A673 (cell line): ENCODE results near the gene COMP. TPM values are rescaled to one million over a fixed set of nuclear protein-coding genes. Genes with fewer than 3 reads are reported as not detected.

Source experiments
- BruUV-seq: library from RNA; stranded (reverse); fragments of 400-500 nt; replicated peaks from 2 replicates; lab custom pipeline; 2021; lab: Mats Ljungman, UMichigan
- CTCF ChIA-PET: fragments of 300-600 bp; sonication (Branson Sonifier 250); formaldehyde crosslinking; loops from one replicate; lab custom pipeline; 2022; ENCODE audit warnings: antibody characterized with exemption; lab: Charles Lee
- POLR2A ChIA-PET: fragments of 300-600 bp; sonication (Branson Sonifier 250); formaldehyde crosslinking; loops from one replicate; lab custom pipeline; 2022; ENCODE audit warnings: antibody characterized with exemption; ENCODE audit not compliant: low non-redundant PET; lab: Charles Lee
- DNase-seq: peaks from one replicate; pipeline ENCODE4 v3.0.0-alpha.2; 2015; ENCODE audit warnings: low spot score
- H3K27ac ChIP-seq: fragments of 200-600 bp; sonication (generic); 2 replicates; pipeline ENCODE4 v1.5.1; 2016; ENCODE audit warnings: mixed run types, low read depth, mild to moderate bottlenecking, mixed read lengths, antibody characterized with exemption, low read length; ENCODE audit not compliant: poor library complexity, severe bottlenecking
- H3K27me3 ChIP-seq: fragments of 200-600 bp; sonication (generic); replicated peaks from 2 replicates; pipeline ENCODE4 v1.6.1; 2017; ENCODE audit warnings: mixed run types, low read depth, mild to moderate bottlenecking, mixed read lengths, antibody characterized with exemption, low read length; ENCODE audit not compliant: insufficient read depth, poor library complexity
- H3K36me3 ChIP-seq: fragments of 200-600 bp; sonication (generic); 2 replicates; pipeline ENCODE4 v1.6.1; 2016; ENCODE audit warnings: mixed run types, mild to moderate bottlenecking, mixed read lengths, antibody characterized with exemption, low read length; ENCODE audit not compliant: insufficient read depth, poor library complexity, severe bottlenecking
- H3K4me1 ChIP-seq: fragments of 200-600 bp; sonication (generic); 2 replicates; pipeline ENCODE4 v1.6.1; 2017; ENCODE audit warnings: mixed run types, mild to moderate bottlenecking, mixed read lengths, antibody characterized with exemption, low read length; ENCODE audit not compliant: insufficient read depth, poor library complexity, severe bottlenecking
- H3K4me3 ChIP-seq: fragments of 200-600 bp; sonication (generic); 2 replicates; pipeline ENCODE4 v1.5.1; 2016; ENCODE audit warnings: low read depth, mixed run types, mild to moderate bottlenecking, mixed read lengths, low read length; ENCODE audit not compliant: poor library complexity, severe bottlenecking
- H3K9me3 ChIP-seq: fragments of 200-600 bp; sonication (generic); 2 replicates; pipeline ENCODE4 v1.6.1; 2016; ENCODE audit warnings: mixed run types, low read depth, mild to moderate bottlenecking, mixed read lengths, antibody characterized with exemption, low read length; ENCODE audit not compliant: poor library complexity, severe bottlenecking
- CTCF ChIP-seq: fragments of 300-800, 200-600 bp; sonication (generic); conservative IDR thresholded peaks from 2 replicates; pipeline ENCODE4 v1.5.1; 2017; ENCODE audit warnings: low read depth, mild to moderate bottlenecking, antibody characterized with exemption, low read length, moderate library complexity, mixed read lengths
- EZH2 ChIP-seq: fragments of 200-600 bp; sonication (generic); IDR thresholded peaks from 2 replicates; pipeline ENCODE4 v1.6.1; 2017; ENCODE audit warnings: borderline replicate concordance, low read depth, mild to moderate bottlenecking, mixed read lengths, antibody characterized with exemption, low read length; ENCODE audit not compliant: poor library complexity, severe bottlenecking
- intact Hi-C: fragments of 100-400 bp; cut with micrococcal nuclease; formaldehyde crosslinking; loops from one replicate; pipeline ENCODE4 v1.10.0; 2022; ENCODE audit not compliant: unreplicated experiment
- total RNA-seq: library from RNA; stranded (reverse); gene quantifications from 2 replicates; pipeline ENCODE4 v1.2.3, GENCODE V29; 2021

COMP gene
- total RNA-seq, 1 experiment from 2014 or later = not detected

- POLR2A ChIA-PET = no interaction called here
- CTCF ChIA-PET = no interaction called here
- BruUV-seq = no TSS peak
- peaks cover 50% of the 10 kb centered on the region for H3K27me3 ChIP-seq
- TF ChIP-seq EZH2 (no peak), CTCF (no peak)
- H3K27ac ChIP-seq = no peak overlapping the region
- H3K9me3 ChIP-seq = no peaks in the 10 kb centered on the region
- no peak overlapping the region for H3K4me3 ChIP-seq
- no peak for DNase-seq
- peaks cover 14% of the 10 kb centered on the region for H3K4me1 ChIP-seq
- intact Hi-C loops = no loop called here
- no peaks in the 10 kb centered on the region for H3K36me3 ChIP-seq
Observed at GRCh38 chr19:18788529-18789421, 2.3 kb downstream of the COMP start.

GRCh38 chr19:18785179-18786124 is 5.7 kb downstream of the COMP start:
- Histone ChIP-seq H3K36me3 (no peaks in the 10 kb centered on the region), H3K4me1 (peaks cover 14% of the 10 kb centered on the region), H3K4me3 (peak overlapping the region; percentile 32), H3K27me3 (peaks cover 20% of the 10 kb centered on the region), H3K9me3 (no peaks in the 10 kb centered on the region), H3K27ac (no peak overlapping the region)
- BruUV-seq = no TSS peak
- CTCF ChIA-PET = interaction anchor here (0.7 kb wide), 1 partner anchor 57 kb away, joined by 3 read pairs; no protein-coding TSS in a partner anchor
- peak; percentile 90 for DNase-seq
- TF ChIP-seq EZH2 (no peak), CTCF (no peak)
- POLR2A ChIA-PET = no interaction called here
- intact Hi-C loops = no loop called here

GRCh38 chr19:18784786-18785120 is 6.4 kb downstream of the COMP start:
- BruUV-seq = no TSS peak
- H3K4me3 ChIP-seq = no peak overlapping the region
- no peaks in the 10 kb centered on the region for H3K36me3 ChIP-seq
- H3K4me1 ChIP-seq = peaks cover 14% of the 10 kb centered on the region
- ChIA-PET POLR2A (no interaction called here), CTCF (interaction anchor here (0.7 kb wide), 1 partner anchor 57 kb away, joined by 3 read pairs; no protein-coding TSS in a partner anchor)
- DNase-seq = no peak
- H3K9me3 ChIP-seq = no peaks in the 10 kb centered on the region
- no peak overlapping the region for H3K27ac ChIP-seq
- intact Hi-C loops = no loop called here
- peaks cover 13% of the 10 kb centered on the region for H3K27me3 ChIP-seq
- no peak for TF ChIP-seq CTCF
